GM12878 (cell line): Measurements from ENCODE around the gene WDFY4. TPM values are rescaled to one million over a fixed set of nuclear protein-coding genes. Genes with fewer than 3 reads are reported as not detected.

Experiments
- ATAC-seq: fragments of 200-7000 bp; cut with Tn5 transposase; 3 replicates; pipeline ENCODE4 v1.9.1; 2020; ENCODE audit warnings: mild to moderate bottlenecking, moderate library complexity
- BruUV-seq: library from RNA; stranded (reverse); fragments of 400-500 nt; replicated peaks from 2 replicates; lab custom pipeline; 2021; lab: Mats Ljungman, UMichigan
- CTCF ChIA-PET: fragments of 300-600 bp; sonication (Branson Sonifier 250); formaldehyde crosslinking; extraction: SDS; loops from one replicate; lab custom pipeline; 2021; ENCODE audit warnings: inconsistent platforms; lab: Yijun Ruan, JAX
- POLR2A ChIA-PET: fragments of 350-600 bp; formaldehyde crosslinking; extraction: SDS; loops from one replicate; lab custom pipeline; 2021; ENCODE audit warnings: inconsistent platforms; lab: Charles Lee
- RAD21 ChIA-PET: fragments of 300-600 bp; sonication (Branson Sonifier 250); formaldehyde crosslinking; loops from one replicate; lab custom pipeline; 2023; ENCODE audit warnings: antibody characterized with exemption; ENCODE audit not compliant: unreplicated experiment; lab: Charles Lee
- SMC1A ChIA-PET: fragments of 300-600 bp; sonication (Branson Sonifier 250); formaldehyde crosslinking; loops from one replicate; lab custom pipeline; 2023; ENCODE audit not compliant: unreplicated experiment, uncharacterized antibody; lab: Charles Lee
- DNase-seq: peaks from one replicate; pipeline ENCODE4 v3.0.0-alpha.2; 2011; ENCODE audit warnings: low read depth, low spot score
- FAIRE-seq: peaks from 3 replicates; lab custom pipeline; 2011; peaks lifted over from hg19 to GRCh38; lab: Jason Lieb, UNC
- H2AFZ ChIP-seq: 2 replicates; pipeline ENCODE4 v1.6.0; 2011; ENCODE audit warnings: low read depth, low read length, control low read depth; ENCODE audit not compliant: control insufficient read depth
- H3K27ac ChIP-seq: 2 replicates; pipeline ENCODE4 v1.5.1; 2011; ENCODE audit warnings: control low read depth; ENCODE audit not compliant: control insufficient read depth, insufficient read depth
- H3K27me3 ChIP-seq, 2 experiments: replicated peaks in 1 of 2; 2 replicates each; pipeline versions ENCODE4 v1.6.0 to v1.6.1; 2011; ENCODE audit warnings: low read length in 1 of 2; ENCODE audit not compliant: control insufficient read depth in 2 of 2, insufficient read depth in 2 of 2
- H3K36me3 ChIP-seq, 2 experiments: 2 replicates each; pipeline ENCODE4 v1.5.1; 2011; ENCODE audit warnings: low read length in 1 of 2; ENCODE audit not compliant: control insufficient read depth in 2 of 2, insufficient read depth in 2 of 2
- H3K4me1 ChIP-seq: 2 replicates; pipeline ENCODE4 v1.6.1; 2011; ENCODE audit warnings: mild to moderate bottlenecking, low read length, moderate library complexity, mixed read lengths; ENCODE audit not compliant: control insufficient read depth, insufficient read depth
- H3K4me2 ChIP-seq: 2 replicates; pipeline ENCODE4 v1.6.0; 2011; ENCODE audit warnings: control low read depth; ENCODE audit not compliant: control insufficient read depth, insufficient read depth
- H3K4me3 ChIP-seq: fragments of 200-600 bp; sonication (generic); 2 replicates; pipeline ENCODE4 v1.5.1; 2016
- H3K79me2 ChIP-seq: 2 replicates; pipeline ENCODE4 v1.6.0; 2011; ENCODE audit warnings: low read length; ENCODE audit not compliant: control insufficient read depth, insufficient read depth
- H3K9ac ChIP-seq: 2 replicates; pipeline ENCODE4 v1.8.0; 2011; ENCODE audit warnings: low read length, control low read depth, mixed read lengths; ENCODE audit not compliant: control insufficient read depth, insufficient read depth
- H3K9me3 ChIP-seq: replicated peaks from 3 replicates; pipeline ENCODE4 v1.5.1; 2011; ENCODE audit warnings: mild to moderate bottlenecking, low read length; ENCODE audit not compliant: control insufficient read depth, insufficient read depth
- H4K20me1 ChIP-seq: 2 replicates; pipeline ENCODE4 v1.6.0; 2011; ENCODE audit not compliant: control insufficient read depth, insufficient read depth
- CBX3 ChIP-seq: fragments of 200-600 bp; sonication (generic); IDR thresholded peaks from 2 replicates; pipeline ENCODE4 v1.6.1; 2016; ENCODE audit warnings: low read depth, borderline replicate concordance
- FOXK2 ChIP-seq: fragments of 450-650 bp; IDR thresholded peaks from 2 replicates; pipeline ENCODE4 v1.6.1; 2017; ENCODE audit warnings: mild to moderate bottlenecking, moderate library complexity
- NFYB ChIP-seq: IDR thresholded peaks from 2 replicates; pipeline ENCODE4 v1.6.1; 2011; ENCODE audit warnings: low read depth, mild to moderate bottlenecking, low read length, improper control_type of control experiment, moderate library complexity; ENCODE audit not compliant: insufficient read depth
- NR2C2 ChIP-seq: IDR thresholded peaks from 2 replicates; pipeline ENCODE4 v1.6.1; 2011; ENCODE audit warnings: borderline replicate concordance, low read depth; ENCODE audit not compliant: control insufficient read depth, insufficient read length
- RBBP5 ChIP-seq: fragments of 200-600 bp; sonication (generic); conservative IDR thresholded peaks from 2 replicates; pipeline ENCODE4 v1.6.1; 2016
- RCOR1 ChIP-seq: conservative IDR thresholded peaks from 2 replicates; pipeline ENCODE4 v1.6.1; 2012; ENCODE audit warnings: low read depth, low read length, improper control_type of control experiment
- ZNF274 ChIP-seq: IDR thresholded peaks from one replicate; pipeline ENCODE4 v1.8.0; 2011; ENCODE audit not compliant: insufficient read length, insufficient read depth
- WGBS: methylation state at CpG from one replicate; pipeline ENCODE4 v1.1.6; 2016; ENCODE audit warnings: low lambda C conversion rate; ENCODE audit not compliant: insufficient replicate concordance, insufficient coverage; ENCODE audit errors: missing lambda C conversion rate; 5-methylcytosine and 5-hydroxymethylcytosine counted together
- in situ Hi-C: fragments of 300-500 bp; cut with MboI; formaldehyde crosslinking; loops from 9 replicates; pipeline ENCODE4 v1.14.3; 2018; ENCODE audit warnings: mixed read lengths
- intact Hi-C: fragments of 100-400 bp; cut with micrococcal nuclease; formaldehyde crosslinking; loops from one replicate; pipeline ENCODE4 v1.14.2; 2022; ENCODE audit not compliant: unreplicated experiment
- polyA plus RNA-seq, 11 experiments: library from polyadenylated mRNA; depleted of rRNA in 4 of 11; unstranded in 6 of 11; stranded (reverse) in 5 of 11; fragments of >200 nt; fragmentation: Nextera tagmentation in 4 of 11; fragmentation: Illumina TruSeq in 1 of 11; extraction: Ambion mirVana in 4 of 11; extraction: Trizol in 1 of 11; gene quantifications; 1 replicate in 1 of 11; 2 replicates in 10 of 11; pipeline versions ENCODE4 v1.2.1 to v1.2.3, GENCODE V29; 2011 to 2016; ENCODE audit warnings: inconsistent platforms in 2 of 11, missing spikeins in 2 of 11, low read depth in 1 of 11
- total RNA-seq, 4 experiments: library from RNA; depleted of rRNA in 3 of 4; stranded (reverse); fragments of >200 nt in 3 of 4; fragmentation: Illumina TruSeq in 1 of 4; extraction: Trizol in 1 of 4; gene quantifications; 2 replicates each; pipeline versions ENCODE4 v1.2.1 to v1.2.3, GENCODE V29; 2013 to 2021
- TF ChIP-seq, protein P1 (sequence below): fragments of 450-650 bp; IDR thresholded peaks from 2 replicates; pipeline ENCODE4 v1.6.1; 2016; ENCODE audit warnings: mild to moderate bottlenecking, moderate library complexity, borderline replicate concordance
- TF ChIP-seq, protein P2 (sequence below): IDR thresholded peaks from 2 replicates; pipeline ENCODE4 v1.6.1; 2011; ENCODE audit warnings: low read depth, mild to moderate bottlenecking, low read length, moderate library complexity, borderline replicate concordance; ENCODE audit errors: extremely low read depth
- TF ChIP-seq, protein P3 (sequence below): fragments of 450-650 bp; conservative IDR thresholded peaks from 2 replicates; pipeline ENCODE4 v1.6.1; 2017; ENCODE audit warnings: mild to moderate bottlenecking, moderate library complexity

The WDFY4 gene
- total and polyA plus RNA-seq, 10 of the 15 experiments (the other 5 are each of a cell fraction or from before 2014, with no cell fraction given): 13.5 to 132 (median 47.3) TPM

DNA sequence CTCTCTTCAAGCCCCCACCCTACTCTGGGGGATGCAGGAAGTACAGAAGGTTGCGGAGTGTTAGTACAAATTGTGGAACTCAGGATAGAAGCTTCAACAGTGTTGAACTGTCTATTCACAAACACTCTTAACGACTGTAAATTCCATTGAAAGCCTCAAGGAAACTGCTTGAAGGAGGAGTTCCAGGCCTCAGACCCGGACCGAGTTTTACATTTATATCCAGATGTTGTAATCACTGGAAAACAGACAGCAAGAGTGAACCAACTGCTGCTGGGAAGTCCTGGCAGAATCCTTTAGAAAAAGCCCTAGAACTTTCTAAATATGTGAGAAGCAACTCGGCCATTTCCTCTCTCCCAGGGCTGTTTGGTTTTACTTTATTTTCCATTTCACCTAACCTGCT is 339.1 kb downstream of the WDFY4 start:
- POLR2A ChIA-PET: no interaction called here
- no peak for ATAC-seq
- no peak for DNase-seq
- Histone ChIP-seq H3K27me3 (peaks cover 0 to 9% of the 10 kb centered on the region in 2 experiments; a peak in 2 of 4 replicates), H3K4me1 (no peaks in the 10 kb centered on the region), H3K9me3 (no peaks in the 10 kb centered on the region), H3K36me3 (no peaks in the 10 kb centered on the region), H3K27ac (no peak overlapping the region), H3K9ac (no peak overlapping the region), H3K79me2 (no peaks in the 10 kb centered on the region), H3K4me3 (no peak overlapping the region), H2AFZ (no peak overlapping the region), H3K4me2 (no peak overlapping the region), H4K20me1 (no peaks in the 10 kb centered on the region)
- in situ Hi-C loops: no loop called here
- BruUV-seq: no TSS peak
- SMC1A ChIA-PET: no interaction called here
- TF ChIP-seq NFYB (no peak), FOXK2 (no peak), RBBP5 (no peak), ZNF274 (no peak), NR2C2 (no peak), CBX3 (no peak), RCOR1 (no peak)
- TF ChIP-seq, protein P1, sequence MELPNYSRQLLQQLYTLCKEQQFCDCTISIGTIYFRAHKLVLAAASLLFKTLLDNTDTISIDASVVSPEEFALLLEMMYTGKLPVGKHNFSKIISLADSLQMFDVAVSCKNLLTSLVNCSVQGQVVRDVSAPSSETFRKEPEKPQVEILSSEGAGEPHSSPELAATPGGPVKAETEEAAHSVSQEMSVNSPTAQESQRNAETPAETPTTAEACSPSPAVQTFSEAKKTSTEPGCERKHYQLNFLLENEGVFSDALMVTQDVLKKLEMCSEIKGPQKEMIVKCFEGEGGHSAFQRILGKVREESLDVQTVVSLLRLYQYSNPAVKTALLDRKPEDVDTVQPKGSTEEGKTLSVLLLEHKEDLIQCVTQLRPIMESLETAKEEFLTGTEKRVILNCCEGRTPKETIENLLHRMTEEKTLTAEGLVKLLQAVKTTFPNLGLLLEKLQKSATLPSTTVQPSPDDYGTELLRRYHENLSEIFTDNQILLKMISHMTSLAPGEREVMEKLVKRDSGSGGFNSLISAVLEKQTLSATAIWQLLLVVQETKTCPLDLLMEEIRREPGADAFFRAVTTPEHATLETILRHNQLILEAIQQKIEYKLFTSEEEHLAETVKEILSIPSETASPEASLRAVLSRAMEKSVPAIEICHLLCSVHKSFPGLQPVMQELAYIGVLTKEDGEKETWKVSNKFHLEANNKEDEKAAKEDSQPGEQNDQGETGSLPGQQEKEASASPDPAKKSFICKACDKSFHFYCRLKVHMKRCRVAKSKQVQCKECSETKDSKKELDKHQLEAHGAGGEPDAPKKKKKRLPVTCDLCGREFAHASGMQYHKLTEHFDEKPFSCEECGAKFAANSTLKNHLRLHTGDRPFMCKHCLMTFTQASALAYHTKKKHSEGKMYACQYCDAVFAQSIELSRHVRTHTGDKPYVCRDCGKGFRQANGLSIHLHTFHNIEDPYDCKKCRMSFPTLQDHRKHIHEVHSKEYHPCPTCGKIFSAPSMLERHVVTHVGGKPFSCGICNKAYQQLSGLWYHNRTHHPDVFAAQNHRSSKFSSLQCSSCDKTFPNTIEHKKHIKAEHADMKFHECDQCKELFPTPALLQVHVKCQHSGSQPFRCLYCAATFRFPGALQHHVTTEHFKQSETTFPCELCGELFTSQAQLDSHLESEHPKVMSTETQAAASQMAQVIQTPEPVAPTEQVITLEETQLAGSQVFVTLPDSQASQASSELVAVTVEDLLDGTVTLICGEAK: no peak
- TF ChIP-seq, protein P2, sequence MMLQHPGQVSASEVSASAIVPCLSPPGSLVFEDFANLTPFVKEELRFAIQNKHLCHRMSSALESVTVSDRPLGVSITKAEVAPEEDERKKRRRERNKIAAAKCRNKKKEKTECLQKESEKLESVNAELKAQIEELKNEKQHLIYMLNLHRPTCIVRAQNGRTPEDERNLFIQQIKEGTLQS: no peak
- TF ChIP-seq, protein P3, sequence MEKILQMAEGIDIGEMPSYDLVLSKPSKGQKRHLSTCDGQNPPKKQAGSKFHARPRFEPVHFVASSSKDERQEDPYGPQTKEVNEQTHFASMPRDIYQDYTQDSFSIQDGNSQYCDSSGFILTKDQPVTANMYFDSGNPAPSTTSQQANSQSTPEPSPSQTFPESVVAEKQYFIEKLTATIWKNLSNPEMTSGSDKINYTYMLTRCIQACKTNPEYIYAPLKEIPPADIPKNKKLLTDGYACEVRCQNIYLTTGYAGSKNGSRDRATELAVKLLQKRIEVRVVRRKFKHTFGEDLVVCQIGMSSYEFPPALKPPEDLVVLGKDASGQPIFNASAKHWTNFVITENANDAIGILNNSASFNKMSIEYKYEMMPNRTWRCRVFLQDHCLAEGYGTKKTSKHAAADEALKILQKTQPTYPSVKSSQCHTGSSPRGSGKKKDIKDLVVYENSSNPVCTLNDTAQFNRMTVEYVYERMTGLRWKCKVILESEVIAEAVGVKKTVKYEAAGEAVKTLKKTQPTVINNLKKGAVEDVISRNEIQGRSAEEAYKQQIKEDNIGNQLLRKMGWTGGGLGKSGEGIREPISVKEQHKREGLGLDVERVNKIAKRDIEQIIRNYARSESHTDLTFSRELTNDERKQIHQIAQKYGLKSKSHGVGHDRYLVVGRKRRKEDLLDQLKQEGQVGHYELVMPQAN: no peak
- intact Hi-C loops: no loop called here
- RAD21 ChIA-PET: interaction anchor here (0.7 kb wide), 1 partner anchor 71 kb away, joined by 3 read pairs; no protein-coding TSS in a partner anchor
- no peak for FAIRE-seq
- WGBS: 54% methylated on average over 5 of the region's 5 CpGs
- CTCF ChIA-PET: interaction anchor here (1.3 kb wide), 1 partner anchor 10 kb away, joined by 4 read pairs; no protein-coding TSS in a partner anchor
